ENCODE measurements around the gene MLXIP.
"Not testable (repeated sequence)": the region's sequence is repeated elsewhere in the genome, so short reads cannot be mapped to it uniquely, and the experiment has no call there.

Gene MLXIP

GRCh38 chr12:122052285-122052684, 26.3 kb upstream of the MLXIP start:
- no peak for DNase-seq (ENCODE audit: low spot score)

GRCh38 chr12:122054842-122055520, 23.6 kb upstream of the MLXIP start:
- DNase-seq (ENCODE audit: low spot score), result no peak

- not testable (repeated sequence) for DNase-seq (ENCODE audit: low spot score)
Measured at GRCh38 chr12:122056406-122056805, 22.1 kb upstream of the MLXIP start.

DNA sequence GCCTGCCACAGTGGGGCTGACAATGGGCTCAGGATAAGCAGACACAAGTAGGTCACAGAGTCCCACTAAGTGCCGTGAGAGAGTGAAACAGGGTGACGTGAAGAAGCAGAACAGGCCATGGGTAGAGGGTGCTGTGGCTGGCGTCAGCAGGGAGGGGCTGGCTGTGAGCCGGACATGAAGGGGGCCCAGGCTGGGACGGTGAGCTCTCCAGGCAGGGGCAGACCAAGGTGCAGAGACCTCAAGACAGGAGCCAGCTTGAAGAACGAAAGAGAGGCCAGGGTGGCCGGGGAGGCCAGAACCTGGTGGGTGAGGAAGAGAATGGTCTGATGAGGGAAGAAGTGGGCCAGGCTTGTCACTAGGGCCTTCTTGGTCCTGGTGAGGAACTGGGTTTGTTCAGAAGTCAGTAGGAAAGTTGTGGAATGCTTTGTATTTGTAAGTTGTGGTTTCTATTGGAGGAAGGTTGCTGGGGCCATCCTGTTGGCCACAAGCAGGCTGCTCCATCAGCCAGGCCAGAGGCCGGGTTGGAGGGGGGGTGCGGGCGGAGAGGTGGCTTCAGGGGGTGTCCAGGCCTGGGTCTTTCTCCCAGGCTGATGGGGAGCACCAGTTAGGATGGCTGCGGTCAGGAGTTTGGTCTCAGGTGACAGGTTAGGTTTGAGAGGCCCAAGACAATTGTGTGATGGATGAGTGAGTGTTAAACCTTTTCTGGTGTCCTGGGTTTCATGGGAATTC, 21.4 kb upstream of the MLXIP start:
- no peak for DNase-seq (ENCODE audit: low spot score)

DNA sequence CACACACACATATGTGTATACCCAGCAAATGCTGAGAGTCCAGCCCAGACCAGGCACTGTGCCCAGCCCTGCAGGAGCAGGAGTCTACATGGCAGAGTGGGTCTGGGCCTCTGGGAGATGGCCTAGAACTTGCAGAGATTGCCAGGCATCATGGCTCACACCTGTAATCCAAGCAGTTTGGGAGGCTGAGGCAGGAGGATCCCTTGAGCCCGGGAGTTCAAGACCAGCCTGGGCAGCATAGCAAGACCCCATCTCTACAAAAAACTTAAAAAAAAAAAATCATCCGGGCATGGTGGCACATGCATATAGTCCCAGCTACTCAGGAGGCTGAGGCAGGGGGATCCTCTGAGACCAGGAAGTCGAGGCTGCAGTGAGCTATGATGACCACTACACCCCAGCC, 20.8 kb upstream of the MLXIP start:
- no peak for DNase-seq (ENCODE audit: low spot score)

DNA sequence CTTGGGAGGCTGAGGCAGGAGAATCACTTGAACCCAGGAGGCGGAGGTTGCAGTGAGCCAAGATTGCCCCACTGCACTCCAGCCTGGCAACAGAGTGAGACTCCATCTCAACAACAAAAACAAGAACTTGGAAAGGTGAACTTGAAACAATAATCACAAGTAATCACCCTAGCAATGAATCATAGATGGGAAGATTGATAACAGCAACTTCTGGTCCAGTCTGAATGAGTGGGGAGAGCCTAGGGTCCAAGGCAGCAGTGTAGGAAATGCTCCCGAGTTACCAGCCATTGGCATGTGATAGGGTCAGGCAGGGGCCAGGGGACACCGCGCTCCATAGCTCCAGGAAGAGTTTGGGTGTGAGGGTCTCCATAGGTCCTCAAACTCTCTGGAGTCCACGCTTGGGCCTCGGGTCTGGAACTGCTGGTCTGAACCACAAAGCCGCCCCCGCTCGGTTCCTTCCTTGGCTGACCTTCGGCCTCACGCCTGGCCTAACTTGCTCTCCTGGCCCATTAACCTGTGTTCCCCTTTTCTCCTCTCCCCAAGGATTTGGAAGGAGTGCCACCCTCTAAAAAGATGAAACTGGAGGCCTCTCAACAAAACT, 19.9 kb upstream of the MLXIP start:
- DNase-seq (ENCODE audit: low spot score), result no peak

GRCh38 chr12:122059203-122059960, 19.2 kb upstream of the MLXIP start:
- no peak for DNase-seq (ENCODE audit: low spot score)

GRCh38 chr12:122060081-122060501, 18.5 kb upstream of the MLXIP start:
- DNase-seq (ENCODE audit: low spot score), result no peak

DNA sequence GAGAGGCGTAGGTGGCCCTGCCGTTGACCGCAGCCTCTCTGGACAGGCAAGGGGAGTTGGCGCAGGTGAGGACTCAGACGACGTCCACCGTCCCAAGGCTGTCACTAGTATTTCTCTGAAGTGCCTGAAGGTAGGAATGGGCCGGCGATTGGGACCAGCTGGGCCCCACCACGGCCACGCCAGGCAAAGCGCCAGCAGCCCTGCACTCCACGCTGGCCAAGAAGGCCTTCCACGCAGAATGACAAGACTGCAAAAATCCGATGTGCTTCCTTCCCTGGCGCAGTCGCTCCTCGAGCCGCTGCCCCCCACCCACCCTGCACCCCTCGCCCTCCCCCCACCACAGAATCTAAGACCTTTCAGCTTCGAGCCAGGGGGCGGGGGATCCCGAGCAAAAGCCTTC, 17.3 kb upstream of the MLXIP start:
- no peak for DNase-seq (ENCODE audit: low spot score)

DNA sequence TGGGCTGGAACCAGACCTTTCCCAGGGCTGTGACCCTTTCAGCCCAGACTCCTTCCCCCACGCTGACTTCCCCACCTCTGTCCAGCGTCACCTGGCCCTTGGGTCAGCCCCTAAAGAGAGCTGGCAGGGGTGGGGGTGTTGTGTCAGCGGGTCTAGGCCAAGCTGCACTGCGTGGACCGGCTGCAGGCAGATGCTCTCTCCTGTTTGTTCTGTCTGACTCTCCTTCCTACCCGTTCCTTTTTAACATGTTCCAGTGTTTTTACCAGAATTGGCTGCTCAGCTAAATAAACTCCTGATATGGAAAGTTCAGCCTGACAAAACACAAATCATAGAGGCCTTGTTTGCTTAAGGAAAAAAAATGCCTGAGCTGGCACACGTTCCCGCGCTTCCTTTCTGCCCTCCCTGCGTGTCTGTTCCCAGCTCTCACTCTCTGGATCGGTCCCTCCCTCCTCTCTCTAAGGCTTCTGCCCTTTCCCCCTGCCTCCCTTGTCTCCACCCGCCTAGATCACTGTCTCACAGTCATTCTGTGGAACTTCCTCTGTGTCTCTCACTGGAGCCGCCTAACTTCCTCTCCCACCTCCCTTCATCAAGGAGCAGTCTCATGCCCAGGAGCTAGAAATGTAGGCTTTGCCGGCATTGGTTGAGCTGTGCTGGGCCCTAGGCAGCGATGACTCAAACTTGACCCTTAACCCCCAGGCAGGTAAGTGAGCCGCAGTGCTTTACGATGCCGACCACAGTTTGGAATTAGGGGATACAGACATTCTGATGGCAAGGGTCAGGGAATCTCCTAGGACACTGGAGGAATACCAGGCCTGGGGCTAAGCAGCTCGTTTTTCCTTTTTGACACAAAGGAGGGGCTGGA, 15.5 kb upstream of the MLXIP start:
- DNase-seq (ENCODE audit: low spot score), result no peak

DNA sequence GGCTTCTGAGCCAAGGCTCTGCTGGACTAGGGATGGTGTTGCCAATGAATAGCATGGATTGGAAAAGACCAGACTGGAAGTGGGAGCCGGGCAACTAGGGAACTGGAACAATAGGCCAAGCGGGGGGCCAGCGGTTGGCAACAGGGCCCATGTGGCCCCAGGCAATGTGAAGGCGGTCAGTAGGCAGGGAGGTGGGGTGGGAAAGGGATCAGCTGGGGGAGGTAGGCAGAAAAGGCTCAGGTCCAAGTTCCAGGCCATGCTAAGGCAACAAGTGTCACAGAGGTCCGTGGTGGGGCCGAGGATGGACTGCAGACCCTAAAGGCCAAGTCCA, 14.9 kb upstream of the MLXIP start:
- no peak for DNase-seq (ENCODE audit: low spot score)

DNA sequence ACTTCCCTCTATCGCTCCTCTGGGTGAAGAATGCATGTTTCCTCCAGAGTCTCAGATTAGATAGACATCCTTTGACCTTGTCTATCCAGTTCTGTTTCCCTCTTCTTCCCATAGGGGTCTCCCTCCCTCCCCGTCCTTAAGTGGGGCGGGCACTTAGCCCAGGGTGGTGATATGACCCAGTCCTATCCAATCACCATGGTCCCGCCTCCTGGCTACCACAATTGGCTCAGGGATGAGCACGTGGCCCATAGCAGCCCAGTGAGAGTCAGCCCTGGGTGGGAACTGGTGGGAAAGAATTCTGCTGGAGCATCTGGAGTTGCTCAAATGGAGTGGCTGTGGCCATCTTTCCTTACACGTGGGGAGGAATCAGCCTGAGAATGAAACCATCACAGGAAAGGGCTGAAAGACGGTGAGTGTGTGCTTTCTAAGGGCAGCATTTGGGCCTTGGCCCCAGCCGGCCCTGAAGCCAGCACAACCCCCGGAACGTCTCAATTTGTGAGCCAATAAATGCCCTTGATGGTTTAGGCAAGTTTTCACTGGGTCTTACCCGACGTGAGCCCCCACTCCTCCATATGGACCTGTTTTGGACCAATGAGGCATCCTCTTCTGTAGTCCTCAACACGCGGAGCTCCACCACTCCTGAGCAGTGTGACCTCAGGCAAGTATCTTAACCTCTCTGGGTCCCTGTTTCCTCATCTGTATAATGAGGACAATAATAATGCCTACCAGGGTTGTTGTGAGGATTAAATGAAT, 14.4 kb upstream of the MLXIP start:
- peak; percentile 23 for DNase-seq (ENCODE audit: low spot score)

DNA sequence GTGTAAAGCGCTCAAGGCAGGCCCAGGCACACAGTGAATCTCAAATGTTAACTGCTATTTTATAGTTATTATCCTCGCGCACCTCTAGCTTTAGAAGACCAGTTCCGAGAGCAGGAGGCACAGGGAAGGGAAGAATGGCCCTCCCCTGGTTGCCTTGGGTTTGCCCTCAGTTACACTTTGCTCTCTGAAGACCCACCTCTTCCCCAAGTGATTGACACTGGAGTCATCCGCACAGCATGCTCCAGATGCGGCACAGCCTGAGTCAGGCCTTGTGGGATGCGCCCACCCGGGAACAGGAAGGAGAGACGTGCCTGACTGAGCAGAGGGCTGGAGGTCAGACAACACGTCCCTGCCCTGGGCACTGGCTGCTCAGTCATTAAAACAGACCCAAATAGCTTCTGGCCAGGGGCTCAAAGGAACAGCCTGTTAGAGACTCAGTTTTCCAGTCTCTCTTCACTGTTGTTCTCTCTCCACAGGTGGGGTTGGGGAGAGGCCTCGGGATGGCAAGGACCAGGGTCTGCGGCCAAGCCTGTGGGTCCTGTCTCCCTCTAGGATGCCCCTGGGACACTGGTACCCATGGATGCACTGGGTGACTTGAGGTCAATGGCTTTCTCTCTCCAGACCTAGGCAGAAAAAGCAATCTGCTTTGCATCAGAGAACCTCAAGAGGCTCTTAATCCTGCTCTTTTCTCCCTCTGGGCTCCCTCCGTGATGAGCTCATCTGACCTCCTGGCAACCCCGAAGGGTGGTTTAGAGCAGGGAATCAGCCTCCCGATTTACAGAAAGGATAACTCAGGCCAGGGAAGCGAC, 13.6 kb upstream of the MLXIP start:
- no peak for DNase-seq (ENCODE audit: low spot score)

DNA sequence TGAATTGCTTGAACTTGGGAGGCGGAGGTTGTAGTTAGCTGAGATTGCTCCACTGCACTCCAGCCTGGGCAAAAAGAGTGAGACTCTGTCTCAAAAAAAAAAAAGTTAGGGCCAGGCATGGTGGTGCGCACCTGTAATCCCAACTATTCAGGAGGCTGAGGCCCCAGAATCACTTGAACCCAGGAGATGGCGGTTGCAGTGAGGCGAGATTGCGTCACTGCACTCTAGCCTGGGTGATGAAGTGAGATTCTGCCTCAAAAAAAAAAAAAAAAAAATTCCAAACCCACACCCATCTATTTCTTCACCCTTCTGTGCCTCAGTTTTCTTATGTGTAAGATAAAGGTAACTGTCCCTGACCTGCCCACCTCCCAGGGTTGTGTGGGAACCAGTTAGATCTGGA, 11.0 kb upstream of the MLXIP start:
- DNase-seq (ENCODE audit: low spot score), result no peak

DNA sequence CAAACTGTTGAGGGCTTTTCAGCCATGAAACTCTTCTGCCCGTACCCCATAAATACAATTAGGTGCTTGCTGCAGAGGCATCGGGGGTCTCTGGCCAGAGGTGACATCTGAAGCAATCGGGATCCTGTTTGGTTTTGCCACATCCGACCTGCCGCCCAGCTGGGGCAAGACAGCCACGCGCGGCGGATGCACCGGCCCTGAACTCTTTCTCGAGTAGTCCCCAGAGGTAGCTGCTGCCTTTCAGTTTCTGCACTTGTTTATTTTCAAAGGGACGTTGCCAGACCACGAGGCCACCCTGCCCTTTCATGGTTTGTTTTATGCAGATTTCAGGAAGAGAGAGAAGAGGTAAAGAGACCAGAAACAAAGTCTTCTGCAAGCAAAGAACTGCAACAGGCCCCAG, 10.6 kb upstream of the MLXIP start:
- DNase-seq (ENCODE audit: low spot score), result peak; percentile 39

DNA sequence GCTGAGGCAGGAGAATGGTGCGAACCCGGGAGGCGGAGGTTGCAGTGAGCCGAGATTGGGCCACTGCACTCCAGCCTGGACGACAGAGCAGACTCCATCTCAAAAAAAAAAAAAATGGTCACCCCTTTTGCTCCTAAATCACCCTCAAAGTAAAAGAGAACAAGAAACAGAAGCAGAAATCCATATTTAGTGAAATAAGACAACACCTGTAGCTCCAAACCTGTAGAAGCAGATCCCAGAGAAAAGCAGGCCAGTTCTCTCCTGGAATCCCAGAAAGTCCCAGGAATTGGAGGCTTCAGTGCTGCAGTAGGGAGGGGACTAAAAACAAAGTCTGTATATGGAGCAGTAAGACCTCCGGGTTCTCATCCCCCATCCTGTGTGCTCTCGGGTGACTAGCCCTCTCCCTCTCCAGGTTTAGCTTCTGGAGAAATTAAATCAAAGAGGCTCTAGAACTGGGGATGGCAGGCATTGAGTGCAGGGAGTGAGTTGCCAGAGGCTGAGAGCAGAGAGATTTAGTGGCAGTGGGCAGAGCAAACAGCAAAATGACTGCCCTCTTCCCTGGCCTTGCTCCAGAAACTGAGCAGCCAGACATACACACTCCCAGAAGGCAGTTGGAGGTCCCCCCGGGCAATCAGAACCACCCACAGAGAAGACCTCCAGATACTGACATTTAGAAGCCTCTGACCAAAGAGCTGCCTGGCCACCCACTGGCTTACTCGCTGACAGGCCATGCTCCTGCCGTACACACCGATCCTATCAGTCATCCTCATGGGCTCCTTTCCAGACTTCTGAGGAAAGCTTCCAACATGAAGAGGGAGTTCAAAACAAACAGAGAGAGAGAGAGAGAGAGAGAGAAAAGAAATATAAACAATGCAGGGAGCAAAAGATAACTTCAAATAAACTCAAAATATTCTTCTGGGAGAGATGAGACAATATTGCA, 6.3 kb upstream of the MLXIP start:
- DNase-seq (ENCODE audit: low spot score), result no peak

DNA sequence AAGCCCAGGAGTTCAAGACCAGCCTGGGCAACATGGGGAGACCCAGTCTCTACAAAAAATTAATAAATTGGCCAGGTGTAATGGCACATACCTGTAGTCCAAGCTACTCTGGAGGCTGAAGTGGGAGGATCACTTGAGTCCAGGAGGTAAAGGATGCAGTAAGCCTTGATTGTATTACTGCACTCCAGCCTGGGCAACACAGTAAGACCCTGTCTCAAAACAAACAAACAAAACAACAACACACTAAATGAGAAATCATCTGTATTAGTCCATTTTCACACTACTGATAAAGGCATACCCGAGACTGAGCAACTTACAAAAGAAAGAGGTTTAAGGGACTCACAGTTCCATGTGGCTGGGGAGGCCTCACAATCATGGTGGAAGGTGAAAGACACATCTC, 4.7 kb upstream of the MLXIP start:
- DNase-seq (ENCODE audit: low spot score), result no peak

GRCh38 chr12:122076743-122077495, 1.6 kb upstream of the MLXIP start:
- no peak for DNase-seq (ENCODE audit: low spot score)
